GM21423 (cell line): ENCODE results near the gene MEX3A.
"Not testable (repeated sequence)": the region's sequence is repeated elsewhere in the genome, so short reads cannot be mapped to it uniquely, and the experiment has no call there.

ENCODE experiments used
- ATAC-seq: cut with Tn5 transposase; IDR thresholded peaks from one replicate; pipeline ENCODE4 v1.9.1; 2021; ENCODE audit warnings: mild to moderate bottlenecking, moderate library complexity; ENCODE audit not compliant: unreplicated experiment

The MEX3A gene

DNA sequence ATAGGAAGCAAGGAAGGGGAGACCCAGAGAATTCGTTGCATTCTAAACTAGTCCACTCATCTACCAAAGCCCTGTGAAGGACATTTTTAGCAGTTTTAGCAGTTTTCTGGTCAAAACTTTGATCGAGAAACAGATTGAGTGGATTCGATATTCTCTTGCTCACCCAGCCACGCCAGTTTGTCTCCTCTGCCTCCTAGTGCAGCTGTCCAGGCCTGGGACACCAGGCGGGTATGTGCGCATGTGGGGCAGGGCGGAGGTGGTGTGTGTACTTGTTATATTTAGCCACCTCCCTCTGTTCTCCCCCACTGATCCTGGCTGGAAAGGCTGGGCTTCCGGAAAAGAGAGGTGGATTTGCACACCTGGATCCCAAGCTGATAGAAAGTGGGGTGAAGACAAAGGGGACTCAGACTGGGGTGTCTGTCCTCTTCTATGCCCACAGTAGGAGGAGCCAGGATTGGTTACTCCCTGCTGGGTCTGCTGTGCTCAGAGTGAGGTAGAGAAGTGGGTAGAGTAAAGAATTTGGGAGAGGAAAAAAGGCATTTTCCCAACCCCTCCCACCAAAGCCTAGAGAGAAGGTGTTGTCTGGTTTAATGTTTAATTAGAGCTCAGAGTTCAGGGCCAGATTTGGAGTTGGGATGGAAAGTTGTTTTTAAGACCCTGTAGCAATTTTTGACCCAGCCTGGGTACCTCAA, 36.1 kb upstream of the MEX3A start:
- no peak for ATAC-seq

DNA sequence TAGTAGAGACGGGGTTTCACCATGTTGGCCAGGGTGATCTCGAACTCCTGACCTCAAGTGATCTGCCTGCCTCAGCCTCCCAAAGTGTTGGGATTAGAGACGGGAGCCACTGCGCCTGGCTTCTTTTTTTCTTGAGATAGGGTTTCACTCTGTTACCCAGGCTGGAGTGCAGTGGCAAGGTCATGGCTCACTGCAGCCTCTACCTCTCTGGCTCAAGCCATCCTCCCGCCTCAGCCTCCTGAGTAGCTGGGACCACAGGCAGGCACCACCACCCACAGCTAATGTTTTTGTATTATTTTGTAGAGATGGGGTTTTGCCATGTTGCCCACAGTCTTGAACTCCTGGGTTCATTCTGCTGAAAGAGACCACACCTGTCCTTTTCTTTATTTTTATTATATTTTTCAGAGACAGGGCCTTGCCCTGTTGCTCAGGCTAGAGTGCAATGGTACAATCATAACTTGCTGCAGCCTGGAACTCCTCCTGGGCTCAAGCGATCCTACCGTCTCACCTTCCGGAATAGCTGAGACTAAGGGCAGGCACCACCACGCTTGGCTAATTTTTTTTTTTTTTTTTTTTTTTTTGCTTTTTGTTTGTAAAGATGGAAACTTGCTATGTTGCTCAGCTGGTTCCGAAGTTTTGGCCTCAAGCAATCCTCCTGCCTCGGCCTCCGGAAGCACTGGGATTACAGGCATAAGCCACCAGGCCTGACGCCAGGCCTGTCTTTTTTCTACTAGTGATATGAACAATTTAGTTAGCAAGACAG, 35.3 kb upstream of the MEX3A start:
- no peak for ATAC-seq

DNA sequence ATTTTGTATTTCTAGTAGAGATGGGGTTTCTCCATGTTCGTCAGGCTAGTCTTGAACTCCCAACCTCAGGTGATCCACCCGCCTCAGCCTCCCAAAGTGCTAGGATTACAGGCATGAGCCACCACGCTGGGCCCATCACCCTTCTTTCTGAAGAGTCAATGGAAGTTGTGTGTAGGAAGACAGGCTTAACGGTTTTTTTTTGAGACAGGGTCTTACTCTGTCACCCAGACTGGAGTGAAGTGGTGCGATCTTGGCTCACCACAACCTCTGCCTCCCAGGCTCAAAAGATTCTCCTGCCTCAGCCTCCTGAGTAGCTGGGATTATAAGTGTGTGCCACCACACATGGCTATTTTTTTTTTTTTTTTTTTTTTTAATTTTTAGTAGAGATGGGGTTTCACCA, 34.5 kb upstream of the MEX3A start:
- ATAC-seq: not testable (repeated sequence)

DNA sequence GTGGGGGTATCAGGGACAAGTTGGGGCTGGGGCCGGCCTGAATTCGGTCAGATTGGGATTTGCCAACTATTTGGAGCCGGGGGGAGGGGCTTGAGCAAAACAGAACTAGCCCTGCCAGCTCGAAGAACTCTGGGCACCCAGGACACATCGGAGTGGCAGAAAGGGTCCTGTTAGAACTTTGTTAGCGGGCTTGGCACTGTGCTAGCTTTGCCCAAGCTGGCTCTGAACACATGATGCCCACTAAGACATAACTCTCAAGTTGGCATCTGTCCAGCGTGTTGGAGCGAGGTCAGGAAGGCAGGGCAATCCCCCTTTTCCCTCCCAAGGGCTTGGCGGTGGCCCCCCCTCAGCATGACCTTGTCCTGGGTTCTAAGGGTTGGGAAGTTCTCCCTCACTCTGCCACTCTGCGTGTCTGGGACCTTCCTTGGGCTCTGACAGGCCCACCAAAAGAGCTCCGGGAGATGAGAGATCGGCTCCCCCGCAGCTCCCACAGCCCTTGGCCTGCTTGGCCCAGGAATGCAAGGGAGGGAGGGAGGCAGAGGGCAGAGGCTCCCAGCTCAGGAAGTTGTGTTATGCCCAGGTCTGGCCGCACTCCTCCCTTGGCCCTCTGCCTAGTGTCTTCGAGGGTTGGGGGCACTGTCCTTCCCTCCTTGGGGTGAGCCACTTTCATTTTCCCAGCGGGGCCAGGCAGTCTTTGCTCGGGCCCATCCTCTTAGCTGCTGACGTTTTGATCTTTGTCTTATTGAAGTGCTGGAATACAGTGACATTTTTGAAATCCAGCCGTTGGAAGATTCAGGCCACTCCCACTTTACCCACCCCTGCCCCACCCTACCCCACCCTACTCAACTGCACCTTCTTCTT, 33.5 kb upstream of the MEX3A start:
- no peak for ATAC-seq

DNA sequence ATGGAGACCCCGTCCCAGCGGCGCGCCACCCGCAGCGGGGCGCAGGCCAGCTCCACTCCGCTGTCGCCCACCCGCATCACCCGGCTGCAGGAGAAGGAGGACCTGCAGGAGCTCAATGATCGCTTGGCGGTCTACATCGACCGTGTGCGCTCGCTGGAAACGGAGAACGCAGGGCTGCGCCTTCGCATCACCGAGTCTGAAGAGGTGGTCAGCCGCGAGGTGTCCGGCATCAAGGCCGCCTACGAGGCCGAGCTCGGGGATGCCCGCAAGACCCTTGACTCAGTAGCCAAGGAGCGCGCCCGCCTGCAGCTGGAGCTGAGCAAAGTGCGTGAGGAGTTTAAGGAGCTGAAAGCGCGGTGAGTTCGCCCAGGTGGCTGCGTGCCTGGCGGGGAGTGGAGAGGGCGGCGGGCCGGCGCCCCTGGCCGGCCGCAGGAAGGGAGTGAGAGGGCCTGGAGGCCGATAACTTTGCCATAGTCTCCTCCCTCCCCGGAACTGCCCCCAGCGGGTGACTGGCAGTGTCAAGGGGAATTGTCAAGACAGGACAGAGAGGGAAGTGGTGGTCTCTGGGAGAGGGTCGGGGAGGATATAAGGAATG, 32.8 kb upstream of the MEX3A start:
- ATAC-seq: peak; percentile 22

DNA sequence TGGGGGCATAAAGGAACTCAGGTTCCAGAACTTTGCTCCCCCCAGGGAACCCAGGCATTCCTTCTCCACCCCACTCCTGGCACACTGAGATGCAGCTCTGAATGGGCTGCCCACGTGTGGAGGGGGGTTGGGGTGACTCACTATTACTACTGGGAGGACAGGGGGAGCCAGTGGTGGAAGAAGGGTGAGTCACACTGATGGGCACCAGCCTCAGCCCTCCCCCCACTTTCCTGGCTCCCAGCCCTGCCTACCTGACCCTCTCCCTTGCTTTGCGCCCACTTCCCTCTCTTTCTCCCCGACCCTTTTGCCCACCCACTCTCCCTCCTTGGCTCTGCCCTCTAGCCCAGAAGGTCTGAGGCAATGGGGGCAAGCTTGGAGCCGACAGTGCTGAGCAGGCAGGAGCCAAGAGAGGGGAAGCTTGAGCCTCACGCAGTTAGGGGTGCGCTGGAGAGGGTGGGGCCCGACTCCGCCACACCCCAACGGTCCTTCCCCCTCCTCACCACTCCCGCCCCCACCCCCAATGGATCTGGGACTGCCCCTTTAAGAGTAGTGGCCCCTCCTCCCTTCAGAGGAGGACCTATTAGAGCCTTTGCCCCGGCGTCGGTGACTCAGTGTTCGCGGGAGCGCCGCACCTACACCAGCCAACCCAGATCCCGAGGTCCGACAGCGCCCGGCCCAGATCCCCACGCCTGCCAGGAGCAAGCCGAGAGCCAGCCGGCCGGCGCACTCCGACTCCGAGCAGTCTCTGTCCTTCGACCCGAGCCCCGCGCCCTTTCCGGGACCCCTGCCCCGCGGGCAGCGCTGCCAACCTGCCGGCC, 32.0 kb upstream of the MEX3A start, which contains the start of gene LMNA:
Gene LMNA (plus strand): TSS at position 611 of the 818 bp plus-strand sequence. CDS start 208 bp downstream, outside the sequence.
- ATAC-seq: peak; percentile 65

DNA sequence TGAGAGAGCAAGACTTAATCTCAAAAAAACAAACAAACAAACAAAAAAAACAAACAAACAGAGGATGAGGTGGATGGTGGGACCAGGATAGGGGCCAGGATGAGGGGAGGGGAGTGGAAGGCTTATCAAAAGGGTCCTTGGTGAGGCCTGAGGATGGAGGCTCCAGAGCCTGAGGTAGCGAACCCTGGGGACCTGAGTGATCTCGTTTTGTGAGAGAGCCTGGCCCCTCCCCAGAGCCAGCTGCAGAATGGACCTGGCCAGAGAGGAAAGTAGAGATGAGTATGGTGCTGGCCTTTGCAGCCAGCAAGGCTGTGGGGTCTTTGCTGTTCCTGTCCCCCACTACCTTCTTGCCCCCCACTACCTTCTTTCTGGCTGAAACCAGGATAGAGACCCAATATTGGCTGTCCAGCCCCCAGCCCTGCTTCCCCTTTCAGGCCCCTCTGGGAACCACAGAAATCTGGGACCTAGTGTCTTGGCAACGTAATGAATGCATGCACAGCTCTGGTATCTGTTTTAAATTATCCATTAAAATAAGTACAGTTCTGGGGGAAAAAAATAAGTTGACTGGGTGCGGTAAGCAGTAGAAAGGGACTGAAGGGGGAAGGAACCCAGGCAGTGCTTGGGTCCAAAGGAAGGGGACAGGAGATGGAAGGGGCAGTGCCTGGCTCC, 31.2 kb upstream of the MEX3A start:
- ATAC-seq: no peak

DNA sequence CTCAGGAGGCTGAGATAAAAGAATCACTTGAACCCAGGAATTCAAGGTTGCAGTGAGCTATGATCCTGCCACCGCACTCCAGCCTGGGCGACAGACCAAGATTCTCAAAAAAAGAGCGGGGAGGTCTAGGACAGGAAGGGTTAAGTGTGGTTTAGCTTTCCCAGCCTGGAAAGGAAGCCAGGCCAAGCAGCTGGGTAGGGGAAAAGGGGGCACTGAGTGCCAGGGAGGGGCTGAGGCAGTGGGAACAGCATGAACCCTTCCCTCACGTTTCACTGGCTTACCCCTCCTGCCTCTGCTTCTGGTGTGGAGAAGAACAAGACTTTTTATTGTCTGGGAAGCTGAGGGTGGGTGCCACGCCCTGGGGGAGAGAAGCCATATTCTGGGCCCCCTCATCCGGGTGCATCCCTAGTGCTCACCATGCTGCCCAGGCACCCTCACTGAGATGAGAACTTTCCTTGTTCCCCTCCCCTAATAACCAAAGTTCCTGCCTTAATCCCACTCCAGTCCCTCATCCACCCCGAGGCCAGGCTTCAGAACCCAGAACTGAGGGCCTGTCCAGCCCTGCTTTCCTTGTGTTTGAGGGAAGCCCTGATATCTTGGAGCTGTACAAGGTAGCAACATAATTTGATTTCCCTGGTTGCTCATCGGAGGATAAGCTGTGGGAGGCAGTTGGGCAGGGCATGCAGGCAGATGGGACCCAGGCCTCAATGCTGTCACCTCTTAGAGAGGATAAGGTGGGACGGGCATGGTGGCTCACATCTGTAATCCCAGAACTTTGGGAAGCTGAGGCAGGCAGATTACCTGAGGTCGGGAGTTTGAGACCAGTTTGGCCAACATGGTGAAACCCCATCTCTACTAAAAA, 30.2 kb upstream of the MEX3A start:
- no peak for ATAC-seq

DNA sequence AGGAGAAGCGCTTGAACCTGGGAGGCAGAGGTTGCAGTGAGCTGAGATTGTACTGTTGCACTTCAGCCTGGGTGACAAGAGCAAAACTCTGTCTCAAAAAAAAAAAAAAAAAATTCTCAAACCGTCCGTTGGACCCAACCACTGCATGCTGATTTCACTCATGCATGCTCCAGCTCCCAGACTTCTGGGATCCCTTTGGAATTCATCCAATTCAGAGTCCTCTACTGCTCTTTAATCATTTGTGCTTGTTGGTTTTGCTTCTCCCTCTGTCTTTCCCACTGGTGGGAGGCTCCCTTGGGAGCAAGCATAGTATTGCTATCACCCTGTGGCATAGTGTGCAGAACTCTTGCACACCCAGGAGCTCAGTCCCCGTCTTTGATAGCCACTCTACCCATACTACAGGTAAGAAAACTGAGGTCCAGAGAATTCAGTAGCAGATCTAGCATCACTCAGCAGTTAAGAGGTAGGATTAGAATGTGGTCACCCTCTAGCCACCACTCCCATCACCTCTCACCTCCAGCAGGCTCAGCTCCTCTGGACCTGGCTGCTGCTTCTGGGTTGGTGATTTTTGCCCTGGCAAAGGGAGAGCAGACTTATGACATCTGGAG, 29.2 kb upstream of the MEX3A start:
- ATAC-seq: no peak

DNA sequence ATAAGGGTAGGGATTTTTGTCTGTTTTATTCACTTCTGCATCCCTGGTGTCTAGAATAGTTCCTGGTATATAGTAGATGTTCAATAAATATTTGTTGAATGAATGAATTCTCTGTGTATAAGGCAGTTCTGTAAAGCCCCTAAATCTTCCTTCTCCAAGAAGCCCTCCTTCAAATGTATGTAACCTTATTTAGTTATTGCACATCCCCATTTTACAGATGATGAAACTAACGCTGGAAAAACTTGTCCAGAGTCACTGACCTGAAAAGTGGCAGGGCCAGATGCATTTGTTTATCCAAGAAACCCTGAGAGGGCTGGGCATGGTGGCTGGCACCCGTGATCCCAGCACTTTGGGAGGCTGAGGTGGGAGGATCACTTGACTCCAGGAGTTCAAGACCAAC, 28.0 kb upstream of the MEX3A start:
- ATAC-seq: no peak

DNA sequence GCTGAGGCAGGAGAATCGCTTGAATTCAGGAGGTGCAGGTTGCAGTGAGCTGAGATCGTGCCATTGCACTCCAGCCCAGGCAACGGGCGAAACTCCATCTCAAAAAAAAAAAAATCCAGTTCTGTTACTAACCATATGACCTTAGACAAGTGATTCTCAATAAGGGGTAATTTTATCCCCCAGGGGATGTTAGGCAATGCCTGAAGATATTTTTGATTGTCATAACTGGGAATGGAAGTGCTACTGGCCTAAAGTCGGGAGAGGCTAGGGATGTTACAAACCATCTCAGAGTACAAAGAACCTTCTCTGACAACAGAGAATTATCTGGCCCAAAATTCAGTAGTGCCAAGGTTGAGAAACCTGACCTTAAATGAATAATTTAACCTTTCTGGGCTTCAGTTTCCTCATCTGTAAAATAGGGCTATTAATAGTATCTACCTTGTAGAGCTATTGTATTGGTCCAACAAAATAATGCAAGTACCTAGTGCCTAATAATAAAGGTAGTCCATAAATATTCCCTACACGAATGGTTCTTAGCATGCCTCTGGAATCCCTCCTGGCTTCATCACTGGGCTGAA, 26.5 kb upstream of the MEX3A start:
- ATAC-seq: no peak

DNA sequence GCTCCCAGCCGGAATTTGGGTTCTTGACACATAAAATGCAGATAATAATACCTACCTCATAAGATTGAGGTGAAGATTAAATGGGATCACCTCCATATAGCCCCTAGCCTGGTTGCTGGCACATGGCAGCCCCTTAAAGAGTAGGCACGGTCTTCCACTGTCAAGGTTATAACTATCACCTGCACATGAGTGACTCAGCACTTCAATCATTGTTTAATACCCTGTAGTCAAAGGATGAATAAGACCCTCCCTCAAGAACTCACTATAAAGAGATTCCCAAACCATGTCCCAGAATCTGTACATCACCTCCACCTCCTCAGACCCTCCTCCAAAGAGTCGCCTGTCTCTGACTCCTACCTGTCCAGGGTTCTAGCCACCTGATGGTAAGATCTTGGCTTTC, 25.8 kb upstream of the MEX3A start:
- no peak for ATAC-seq

DNA sequence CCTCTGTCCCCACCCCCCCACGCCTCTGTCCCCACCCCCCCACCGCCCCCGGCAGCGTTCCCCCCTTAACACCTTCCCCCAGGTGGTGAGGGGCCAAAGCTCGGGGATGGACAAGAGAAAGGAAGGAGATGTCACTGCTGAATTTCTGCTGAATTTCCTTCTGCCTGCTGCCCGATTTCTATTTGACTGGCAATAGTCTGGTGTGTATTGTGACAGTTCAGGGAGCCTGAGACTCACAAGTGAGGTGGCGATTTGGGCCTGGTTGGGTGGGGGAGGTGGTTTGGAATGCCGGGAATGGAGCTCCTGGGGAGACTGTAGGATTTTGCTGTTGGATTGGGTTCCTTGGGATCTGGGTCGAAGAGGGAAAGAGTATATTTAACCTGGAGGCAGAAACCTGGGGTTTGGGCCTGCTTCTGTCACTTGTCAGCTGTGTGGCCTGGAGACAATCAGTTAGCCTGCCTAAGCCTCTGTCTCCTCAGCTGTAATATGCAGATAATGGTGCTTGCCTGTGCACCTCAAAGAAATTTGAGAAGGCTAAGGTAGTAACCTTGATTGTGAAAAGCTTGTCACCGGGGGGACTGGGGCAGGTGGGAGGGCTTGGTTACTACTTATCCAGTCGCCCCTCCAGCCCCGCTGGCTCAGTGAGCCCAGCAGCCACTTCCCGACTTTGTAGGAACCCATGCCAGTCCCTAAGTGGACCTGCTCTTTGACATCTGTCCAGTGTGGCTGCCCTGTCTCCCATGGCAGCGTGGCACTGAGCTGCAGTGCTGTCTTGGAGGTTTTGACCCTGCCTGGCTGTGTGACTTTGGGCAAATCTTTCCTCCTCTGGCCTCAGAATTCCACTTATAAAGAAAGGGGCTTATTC, 24.6 kb upstream of the MEX3A start:
- ATAC-seq: no peak

DNA sequence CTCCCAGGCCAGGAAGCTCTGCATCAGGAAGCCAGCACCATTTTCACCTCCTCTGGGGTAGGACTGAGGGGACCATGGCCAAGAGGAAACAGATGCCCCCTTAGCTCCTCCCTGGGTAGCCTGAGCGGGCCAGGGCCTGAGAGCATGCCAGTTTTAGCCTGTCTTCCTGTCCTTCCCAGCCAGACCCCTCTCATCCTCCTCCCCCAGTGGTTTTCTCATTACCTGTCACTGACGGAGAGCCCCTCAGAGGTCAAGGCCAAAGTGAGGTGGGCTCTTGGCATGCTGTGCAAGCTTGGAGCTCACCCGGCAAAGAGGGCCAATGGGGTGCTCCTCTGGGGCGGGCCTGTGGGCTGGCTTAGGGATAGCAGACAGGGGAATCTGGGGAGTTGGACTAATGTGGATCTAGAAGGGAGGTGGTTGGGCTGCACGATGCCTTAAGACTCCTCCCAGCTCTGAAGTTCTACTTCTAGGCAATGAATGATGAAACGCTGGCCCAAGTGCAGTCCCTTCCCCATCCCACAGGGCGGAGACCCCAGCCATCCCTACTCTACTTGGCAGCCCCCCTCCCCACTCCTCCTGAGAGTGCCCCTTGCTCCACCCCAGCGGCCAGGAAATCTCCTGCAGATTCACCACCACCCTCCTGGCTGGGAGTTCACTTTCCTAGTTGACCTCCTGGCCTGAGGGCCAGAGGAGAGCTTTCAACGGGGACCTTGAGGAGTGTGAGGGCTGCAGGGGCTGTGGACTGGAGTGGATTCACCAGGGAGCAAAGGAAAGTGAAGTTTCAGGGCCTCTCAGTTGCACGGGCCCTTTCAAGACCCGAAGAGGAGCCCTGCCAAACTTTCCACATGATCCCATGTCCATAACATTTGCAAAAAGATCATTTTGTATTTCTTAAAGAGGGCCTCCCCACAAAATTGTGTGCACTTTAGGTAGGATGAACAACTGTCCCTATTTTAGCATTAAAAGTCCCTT, 22.9 kb upstream of the MEX3A start:
- no peak for ATAC-seq

DNA sequence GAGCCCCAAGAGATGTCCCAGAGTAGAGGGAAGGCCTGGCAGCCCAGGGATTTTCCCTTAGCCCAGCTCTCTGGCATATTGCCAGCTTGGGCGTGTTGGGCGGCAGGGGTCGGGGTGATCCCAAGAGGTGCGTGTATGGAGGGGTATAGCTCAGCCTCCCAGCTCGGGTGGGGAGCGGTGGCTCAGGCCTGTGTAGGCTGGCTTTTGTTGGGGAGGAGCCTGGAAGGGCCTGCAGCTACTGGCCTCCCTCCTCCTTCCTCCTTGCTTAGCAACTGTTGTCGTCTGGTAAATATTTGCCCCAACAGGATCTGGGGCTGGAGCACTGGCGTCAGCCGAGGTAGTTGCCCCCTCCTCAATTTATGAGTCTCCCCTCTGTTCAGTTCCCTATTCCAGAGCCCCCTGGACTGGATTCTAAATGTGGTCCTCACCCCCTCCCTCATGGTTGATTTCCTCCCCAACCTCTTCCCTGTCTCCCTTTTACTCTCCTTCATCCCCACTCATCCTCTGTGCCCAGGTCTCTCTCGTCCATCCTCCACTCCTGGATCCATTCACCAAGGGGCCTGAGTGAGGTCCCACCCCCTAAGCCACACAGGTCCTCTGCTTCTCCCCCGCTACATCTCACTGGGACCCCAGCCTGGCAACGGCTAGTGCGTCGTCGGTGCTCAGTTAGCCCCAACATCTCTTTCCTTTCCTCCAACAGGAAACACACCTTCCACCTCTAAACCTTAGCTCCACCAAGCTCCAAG, 22.0 kb upstream of the MEX3A start:
- ATAC-seq: no peak
